GM12878 (cell line): ENCODE measurements around the gene DENND1A. TPM values are rescaled to one million over a fixed set of nuclear protein-coding genes. Genes with fewer than 3 reads are reported as not detected.
A peak's percentile ranks its signal among the peaks of the same experiment; 100 is the strongest.

Experiments used
- ATAC-seq: fragments of 200-7000 bp; cut with Tn5 transposase; 3 replicates; pipeline ENCODE4 v1.9.1; 2020; ENCODE audit warnings: mild to moderate bottlenecking, moderate library complexity
- BruUV-seq: library from RNA; stranded (reverse); fragments of 400-500 nt; replicated peaks from 2 replicates; lab custom pipeline; 2021; lab: Mats Ljungman, UMichigan
- CTCF ChIA-PET: fragments of 300-600 bp; sonication (Branson Sonifier 250); formaldehyde crosslinking; extraction: SDS; loops from one replicate; lab custom pipeline; 2021; ENCODE audit warnings: inconsistent platforms; lab: Yijun Ruan, JAX
- POLR2A ChIA-PET: fragments of 350-600 bp; formaldehyde crosslinking; extraction: SDS; loops from one replicate; lab custom pipeline; 2021; ENCODE audit warnings: inconsistent platforms; lab: Charles Lee
- RAD21 ChIA-PET: fragments of 300-600 bp; sonication (Branson Sonifier 250); formaldehyde crosslinking; loops from one replicate; lab custom pipeline; 2023; ENCODE audit warnings: antibody characterized with exemption; ENCODE audit not compliant: unreplicated experiment; lab: Charles Lee
- SMC1A ChIA-PET: fragments of 300-600 bp; sonication (Branson Sonifier 250); formaldehyde crosslinking; loops from one replicate; lab custom pipeline; 2023; ENCODE audit not compliant: unreplicated experiment, uncharacterized antibody; lab: Charles Lee
- DNase-seq: peaks from one replicate; pipeline ENCODE4 v3.0.0-alpha.2; 2011; ENCODE audit warnings: low read depth, low spot score
- FAIRE-seq: peaks from 3 replicates; lab custom pipeline; 2011; peaks lifted over from hg19 to GRCh38; lab: Jason Lieb, UNC
- H2AFZ ChIP-seq: 2 replicates; pipeline ENCODE4 v1.6.0; 2011; ENCODE audit warnings: low read depth, low read length, control low read depth; ENCODE audit not compliant: control insufficient read depth
- H3K27ac ChIP-seq: 2 replicates; pipeline ENCODE4 v1.5.1; 2011; ENCODE audit warnings: control low read depth; ENCODE audit not compliant: control insufficient read depth, insufficient read depth
- H3K27me3 ChIP-seq, 2 experiments: replicated peaks in 1 of 2; 2 replicates each; pipeline versions ENCODE4 v1.6.0 to v1.6.1; 2011; ENCODE audit warnings: low read length in 1 of 2; ENCODE audit not compliant: control insufficient read depth in 2 of 2, insufficient read depth in 2 of 2
- H3K36me3 ChIP-seq, 2 experiments: 2 replicates each; pipeline ENCODE4 v1.5.1; 2011; ENCODE audit warnings: low read length in 1 of 2; ENCODE audit not compliant: control insufficient read depth in 2 of 2, insufficient read depth in 2 of 2
- H3K4me1 ChIP-seq: 2 replicates; pipeline ENCODE4 v1.6.1; 2011; ENCODE audit warnings: mild to moderate bottlenecking, low read length, moderate library complexity, mixed read lengths; ENCODE audit not compliant: control insufficient read depth, insufficient read depth
- H3K4me2 ChIP-seq: 2 replicates; pipeline ENCODE4 v1.6.0; 2011; ENCODE audit warnings: control low read depth; ENCODE audit not compliant: control insufficient read depth, insufficient read depth
- H3K4me3 ChIP-seq: fragments of 200-600 bp; sonication (generic); 2 replicates; pipeline ENCODE4 v1.5.1; 2016
- H3K79me2 ChIP-seq: 2 replicates; pipeline ENCODE4 v1.6.0; 2011; ENCODE audit warnings: low read length; ENCODE audit not compliant: control insufficient read depth, insufficient read depth
- H3K9ac ChIP-seq: 2 replicates; pipeline ENCODE4 v1.8.0; 2011; ENCODE audit warnings: low read length, control low read depth, mixed read lengths; ENCODE audit not compliant: control insufficient read depth, insufficient read depth
- H3K9me3 ChIP-seq: replicated peaks from 3 replicates; pipeline ENCODE4 v1.5.1; 2011; ENCODE audit warnings: mild to moderate bottlenecking, low read length; ENCODE audit not compliant: control insufficient read depth, insufficient read depth
- H4K20me1 ChIP-seq: 2 replicates; pipeline ENCODE4 v1.6.0; 2011; ENCODE audit not compliant: control insufficient read depth, insufficient read depth
- BACH1 ChIP-seq: fragments of 450-650 bp; IDR thresholded peaks from 2 replicates; pipeline ENCODE4 v1.6.1; 2017; ENCODE audit warnings: mild to moderate bottlenecking, borderline replicate concordance
- BMI1 ChIP-seq: fragments of 450-650 bp; IDR thresholded peaks from 2 replicates; pipeline ENCODE4 v1.6.1; 2016; ENCODE audit warnings: mild to moderate bottlenecking, moderate library complexity, borderline replicate concordance
- DPF2 ChIP-seq: fragments of 450-650 bp; IDR thresholded peaks from 2 replicates; pipeline ENCODE4 v1.6.1; 2017; ENCODE audit warnings: mild to moderate bottlenecking
- EED ChIP-seq: sonication (generic); IDR thresholded peaks from 2 replicates; pipeline ENCODE4 v1.6.1; 2016; ENCODE audit warnings: antibody characterized with exemption, low read depth
- EGR1 ChIP-seq, 2 experiments: IDR thresholded peaks; 1 replicate in 1 of 2; 2 replicates in 1 of 2; pipeline ENCODE4 v1.6.1; 2011 to 2012; ENCODE audit warnings: low read depth in 2 of 2, low read length in 2 of 2, borderline replicate concordance in 1 of 2, mild to moderate bottlenecking in 1 of 2, moderate library complexity in 1 of 2
- HDGF ChIP-seq: fragments of 450-650 bp; IDR thresholded peaks from 2 replicates; pipeline ENCODE4 v1.6.1; 2016; ENCODE audit warnings: antibody characterized with exemption
- IKZF2 ChIP-seq, 2 experiments: fragments of 450-650 bp; IDR thresholded peaks; 2 replicates each; pipeline ENCODE4 v1.6.1; 2017; ENCODE audit warnings: mild to moderate bottlenecking in 2 of 2, moderate library complexity in 2 of 2
- MEF2B ChIP-seq: fragments of 450-650 bp; IDR thresholded peaks from 2 replicates; pipeline ENCODE4 v1.6.1; 2018; ENCODE audit warnings: mild to moderate bottlenecking, moderate library complexity; ENCODE audit not compliant: partially characterized antibody, poor library complexity, severe bottlenecking
- MYB ChIP-seq: fragments of 150-350 bp; IDR thresholded peaks from 2 replicates; pipeline ENCODE4 v1.6.1; 2014; ENCODE audit warnings: mild to moderate bottlenecking, low read depth, low read length, borderline replicate concordance
- NFXL1 ChIP-seq: fragments of 450-650 bp; IDR thresholded peaks from 2 replicates; pipeline ENCODE4 v1.6.1; 2017; ENCODE audit warnings: antibody characterized with exemption, mild to moderate bottlenecking, borderline replicate concordance
- PML ChIP-seq: IDR thresholded peaks from 2 replicates; pipeline ENCODE4 v1.6.1; 2012; ENCODE audit warnings: low read length, inconsistent platforms
- SIN3A ChIP-seq: IDR thresholded peaks from 2 replicates; pipeline ENCODE4 v1.6.1; 2012; ENCODE audit warnings: low read depth, low read length, improper control_type of control experiment
- SMAD5 ChIP-seq: IDR thresholded peaks from 2 replicates; pipeline ENCODE4 v1.6.1; 2016; ENCODE audit warnings: antibody characterized with exemption, low read depth
- TCF3 ChIP-seq: IDR thresholded peaks from 2 replicates; pipeline ENCODE4 v1.6.1; 2012; ENCODE audit warnings: low read depth, mild to moderate bottlenecking, low read length, borderline replicate concordance; ENCODE audit not compliant: insufficient read depth
- WRNIP1 ChIP-seq: IDR thresholded peaks from 2 replicates; pipeline ENCODE4 v1.6.1; 2011; ENCODE audit warnings: low read depth, low read length, improper control_type of control experiment, borderline replicate concordance
- ZZZ3 ChIP-seq: IDR thresholded peaks from 2 replicates; pipeline ENCODE4 v1.6.1; 2011; ENCODE audit warnings: low read depth; ENCODE audit not compliant: control insufficient read depth, insufficient read length
- WGBS: methylation state at CpG from one replicate; pipeline ENCODE4 v1.1.6; 2016; ENCODE audit warnings: low lambda C conversion rate; ENCODE audit not compliant: insufficient replicate concordance, insufficient coverage; ENCODE audit errors: missing lambda C conversion rate; 5-methylcytosine and 5-hydroxymethylcytosine counted together
- in situ Hi-C: fragments of 300-500 bp; cut with MboI; formaldehyde crosslinking; loops from 9 replicates; pipeline ENCODE4 v1.14.3; 2018; ENCODE audit warnings: mixed read lengths
- intact Hi-C: fragments of 100-400 bp; cut with micrococcal nuclease; formaldehyde crosslinking; loops from one replicate; pipeline ENCODE4 v1.14.2; 2022; ENCODE audit not compliant: unreplicated experiment
- polyA plus RNA-seq, 11 experiments: library from polyadenylated mRNA; depleted of rRNA in 4 of 11; unstranded in 6 of 11; stranded (reverse) in 5 of 11; fragments of >200 nt; fragmentation: Nextera tagmentation in 4 of 11; fragmentation: Illumina TruSeq in 1 of 11; extraction: Ambion mirVana in 4 of 11; extraction: Trizol in 1 of 11; gene quantifications; 1 replicate in 1 of 11; 2 replicates in 10 of 11; pipeline versions ENCODE4 v1.2.1 to v1.2.3, GENCODE V29; 2011 to 2016; ENCODE audit warnings: inconsistent platforms in 2 of 11, missing spikeins in 2 of 11, low read depth in 1 of 11
- total RNA-seq, 4 experiments: library from RNA; depleted of rRNA in 3 of 4; stranded (reverse); fragments of >200 nt in 3 of 4; fragmentation: Illumina TruSeq in 1 of 4; extraction: Trizol in 1 of 4; gene quantifications; 2 replicates each; pipeline versions ENCODE4 v1.2.1 to v1.2.3, GENCODE V29; 2013 to 2021
- TF ChIP-seq, protein P1 (sequence below): fragments of 150-350 bp; IDR thresholded peaks from 2 replicates; pipeline ENCODE4 v1.6.1; 2016; ENCODE audit warnings: low read depth, low read length
- TF ChIP-seq, protein P2 (sequence below): IDR thresholded peaks from 2 replicates; pipeline ENCODE4 v1.6.1; 2011; ENCODE audit warnings: low read depth, low read length, improper control_type of control experiment, borderline replicate concordance

Gene DENND1A
- total and polyA plus RNA-seq, 10 of the 15 experiments (the other 5 are each of a cell fraction or from before 2014, with no cell fraction given): 14.1 to 48.6 (median 35.2) TPM

- no peak for DNase-seq
- no peak overlapping the region for H3K4me3 ChIP-seq
Observed at GRCh38 chr9:123435471-123435870, 494.5 kb downstream of the DENND1A start.

DNA sequence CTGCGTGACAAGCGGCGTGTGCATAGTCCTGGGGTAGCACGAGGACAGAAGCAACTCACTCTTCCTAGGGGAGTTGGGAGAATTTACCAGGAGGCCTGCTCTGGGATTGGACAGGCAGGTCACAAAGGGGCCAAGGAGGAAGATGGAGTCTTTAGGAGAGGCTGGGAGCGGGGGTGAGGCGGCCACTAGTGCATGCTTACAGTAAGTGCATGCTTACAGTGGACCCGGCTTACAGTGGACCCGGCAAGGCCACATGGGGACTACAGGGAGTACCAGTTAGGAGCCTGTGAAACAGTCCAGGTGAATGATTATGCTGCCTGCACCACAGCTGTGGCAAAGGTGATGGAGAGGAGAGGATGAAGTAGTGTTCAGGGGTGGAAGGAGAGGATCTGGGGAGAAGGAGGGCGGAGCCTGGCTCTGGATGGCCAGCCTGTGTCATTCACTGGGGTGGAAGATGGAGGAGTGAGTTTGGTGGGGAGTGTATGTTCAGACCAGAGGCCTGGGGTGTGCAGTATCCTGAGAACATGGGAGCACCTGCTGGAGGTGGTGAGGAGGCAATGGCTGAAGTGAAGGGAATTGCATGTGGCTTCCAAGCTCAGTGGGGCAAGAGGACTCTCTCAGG lies 495.2 kb downstream of the DENND1A start:
- no peaks in the 10 kb centered on the region for H4K20me1 ChIP-seq
- SMC1A ChIA-PET: no interaction called here
- intact Hi-C loops (no loop called here), in situ Hi-C loops (no loop called here)
- no peak for DNase-seq
- POLR2A ChIA-PET: no interaction called here
- no peaks in the 10 kb centered on the region for H3K27me3 ChIP-seq
- ATAC-seq: peak; percentile 24; the same call in 1 of the 3 replicates
- no peak overlapping the region for H3K27ac ChIP-seq
- H3K9me3 ChIP-seq: no peaks in the 10 kb centered on the region; the same call in 2 of the 3 replicates
- H3K4me1 ChIP-seq: no peaks in the 10 kb centered on the region
- peaks cover 5 to 13% of the 10 kb centered on the region in 2 experiments; a peak in 3 of 4 replicates for H3K36me3 ChIP-seq
- no peak overlapping the region for H3K4me3 ChIP-seq
- H3K4me2 ChIP-seq: no peak overlapping the region
- RAD21 ChIA-PET: no interaction called here
- WGBS: 95% methylated on average over 9 of the region's 9 CpGs
- CTCF ChIA-PET: interaction anchor here (0.6 kb wide), 1 partner anchor 153 kb away, joined by 3 read pairs; no protein-coding TSS in a partner anchor
- H2AFZ ChIP-seq: no peak overlapping the region
- BruUV-seq: no TSS peak
- H3K9ac ChIP-seq: no peak overlapping the region
- no peak for FAIRE-seq
- no peaks in the 10 kb centered on the region for H3K79me2 ChIP-seq
- TF ChIP-seq DPF2 (no peak), TCF3 (no peak), EGR1 (IDR thresholded peaks at IDR 0.05; ENCODE audit: borderline replicate concordance in 1 of 2, low read depth in 2 of 2, low read length in 2 of 2) (no peak), NFXL1 (no peak), IKZF2 (IDR thresholded peaks at IDR 0.05) (no peak), BMI1 (no peak), WRNIP1 (no peak)
- TF ChIP-seq, protein P1, sequence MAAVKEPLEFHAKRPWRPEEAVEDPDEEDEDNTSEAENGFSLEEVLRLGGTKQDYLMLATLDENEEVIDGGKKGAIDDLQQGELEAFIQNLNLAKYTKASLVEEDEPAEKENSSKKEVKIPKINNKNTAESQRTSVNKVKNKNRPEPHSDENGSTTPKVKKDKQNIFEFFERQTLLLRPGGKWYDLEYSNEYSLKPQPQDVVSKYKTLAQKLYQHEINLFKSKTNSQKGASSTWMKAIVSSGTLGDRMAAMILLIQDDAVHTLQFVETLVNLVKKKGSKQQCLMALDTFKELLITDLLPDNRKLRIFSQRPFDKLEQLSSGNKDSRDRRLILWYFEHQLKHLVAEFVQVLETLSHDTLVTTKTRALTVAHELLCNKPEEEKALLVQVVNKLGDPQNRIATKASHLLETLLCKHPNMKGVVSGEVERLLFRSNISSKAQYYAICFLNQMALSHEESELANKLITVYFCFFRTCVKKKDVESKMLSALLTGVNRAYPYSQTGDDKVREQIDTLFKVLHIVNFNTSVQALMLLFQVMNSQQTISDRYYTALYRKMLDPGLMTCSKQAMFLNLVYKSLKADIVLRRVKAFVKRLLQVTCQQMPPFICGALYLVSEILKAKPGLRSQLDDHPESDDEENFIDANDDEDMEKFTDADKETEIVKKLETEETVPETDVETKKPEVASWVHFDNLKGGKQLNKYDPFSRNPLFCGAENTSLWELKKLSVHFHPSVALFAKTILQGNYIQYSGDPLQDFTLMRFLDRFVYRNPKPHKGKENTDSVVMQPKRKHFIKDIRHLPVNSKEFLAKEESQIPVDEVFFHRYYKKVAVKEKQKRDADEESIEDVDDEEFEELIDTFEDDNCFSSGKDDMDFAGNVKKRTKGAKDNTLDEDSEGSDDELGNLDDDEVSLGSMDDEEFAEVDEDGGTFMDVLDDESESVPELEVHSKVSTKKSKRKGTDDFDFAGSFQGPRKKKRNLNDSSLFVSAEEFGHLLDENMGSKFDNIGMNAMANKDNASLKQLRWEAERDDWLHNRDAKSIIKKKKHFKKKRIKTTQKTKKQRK: no peak

More at GRCh38 chr9:123435471-123435870, 494.5 kb downstream of the DENND1A start:
- Histone ChIP-seq H3K9ac (no peak overlapping the region), H3K9me3 (no peaks in the 10 kb centered on the region; the same call in 2 of the 3 replicates), H3K36me3 (peaks cover 5 to 13% of the 10 kb centered on the region in 2 experiments; a peak in 3 of 4 replicates)
- TF ChIP-seq EED: no peak
- no peak for TF ChIP-seq MEF2B
- no peak for TF ChIP-seq SMAD5
- no peak for TF ChIP-seq SIN3A
- TF ChIP-seq, protein P2, sequence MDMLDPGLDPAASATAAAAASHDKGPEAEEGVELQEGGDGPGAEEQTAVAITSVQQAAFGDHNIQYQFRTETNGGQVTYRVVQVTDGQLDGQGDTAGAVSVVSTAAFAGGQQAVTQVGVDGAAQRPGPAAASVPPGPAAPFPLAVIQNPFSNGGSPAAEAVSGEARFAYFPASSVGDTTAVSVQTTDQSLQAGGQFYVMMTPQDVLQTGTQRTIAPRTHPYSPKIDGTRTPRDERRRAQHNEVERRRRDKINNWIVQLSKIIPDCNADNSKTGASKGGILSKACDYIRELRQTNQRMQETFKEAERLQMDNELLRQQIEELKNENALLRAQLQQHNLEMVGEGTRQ: no peak
- TF ChIP-seq PML: no peak
- TF ChIP-seq BACH1: no peak
- TF ChIP-seq MYB: no peak
- no peak for TF ChIP-seq HDGF
- TF ChIP-seq ZZZ3: no peak
- TF ChIP-seq, all 136 proteins: peak for 0
- H3K27ac ChIP-seq: no peak overlapping the region
- ChIA-PET SMC1A (no interaction called here), POLR2A (no interaction called here), CTCF (interaction anchor here (0.6 kb wide), 1 partner anchor 1395 kb away, joined by 4 read pairs; no protein-coding TSS in a partner anchor), RAD21 (no interaction called here)
- H4K20me1 ChIP-seq: no peaks in the 10 kb centered on the region
- BruUV-seq: no TSS peak
- no peak for ATAC-seq
- 97% methylated on average over 2 of the region's 2 CpGs for WGBS
- no peak overlapping the region for H3K4me2 ChIP-seq
- in situ Hi-C loops (no loop called here), intact Hi-C loops (no loop called here)
- no peak overlapping the region for H2AFZ ChIP-seq
- FAIRE-seq: no peak
- no peaks in the 10 kb centered on the region for H3K4me1 ChIP-seq
- H3K79me2 ChIP-seq: no peaks in the 10 kb centered on the region
- no peaks in the 10 kb centered on the region for H3K27me3 ChIP-seq
